Measurements from ENCODE around the gene HLCS. TPM values are rescaled to one million over a fixed set of nuclear protein-coding genes. Genes with fewer than 3 reads are reported as not detected.

The HLCS gene
- total RNA-seq, 1 donor = 59.7 TPM

DNA sequence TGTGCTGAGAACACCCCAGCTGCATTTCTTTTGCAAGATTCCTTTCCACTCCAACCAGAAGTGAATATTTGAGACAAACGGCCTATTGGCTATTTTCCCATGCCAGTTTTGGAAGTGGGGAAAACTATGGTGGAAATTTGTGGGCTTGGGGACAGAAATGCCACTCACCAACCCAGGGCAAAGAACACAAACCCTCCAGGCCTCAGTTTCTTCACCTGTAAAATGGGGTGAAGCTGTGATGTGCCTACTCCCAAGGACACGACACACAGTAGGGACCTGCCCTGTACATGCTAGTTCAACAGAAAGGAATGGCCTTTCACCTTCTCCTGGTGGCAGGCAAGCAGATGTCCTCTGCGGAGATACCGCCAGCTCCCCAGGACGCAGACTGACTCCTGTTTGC lies 221.0 kb downstream of the HLCS start:
- Histone ChIP-seq H3K27ac (ENCODE audit: low read depth, low read length) (no peak overlapping the region), H2AFZ (ENCODE audit: low read length) (no peak overlapping the region), H3K4me1 (ENCODE audit: insufficient read depth, low read length) (no peaks in the 10 kb centered on the region), H3K9me3 (ENCODE audit: low read depth, low read length) (no peaks in the 10 kb centered on the region), H3K4me3 (ENCODE audit: insufficient read depth, low read length) (no peak overlapping the region), H3K79me2 (ENCODE audit: insufficient read depth, low read length) (no peaks in the 10 kb centered on the region), H3K36me3 (ENCODE audit: insufficient read depth, low read length) (no peaks in the 10 kb centered on the region), H3K4me2 (ENCODE audit: insufficient read depth, low read length) (no peak overlapping the region), H3K27me3 (ENCODE audit: insufficient read depth, low read length) (no peaks in the 10 kb centered on the region), H4K20me1 (ENCODE audit: insufficient read depth, low read length) (no peaks in the 10 kb centered on the region)
- TF ChIP-seq, protein P1, sequence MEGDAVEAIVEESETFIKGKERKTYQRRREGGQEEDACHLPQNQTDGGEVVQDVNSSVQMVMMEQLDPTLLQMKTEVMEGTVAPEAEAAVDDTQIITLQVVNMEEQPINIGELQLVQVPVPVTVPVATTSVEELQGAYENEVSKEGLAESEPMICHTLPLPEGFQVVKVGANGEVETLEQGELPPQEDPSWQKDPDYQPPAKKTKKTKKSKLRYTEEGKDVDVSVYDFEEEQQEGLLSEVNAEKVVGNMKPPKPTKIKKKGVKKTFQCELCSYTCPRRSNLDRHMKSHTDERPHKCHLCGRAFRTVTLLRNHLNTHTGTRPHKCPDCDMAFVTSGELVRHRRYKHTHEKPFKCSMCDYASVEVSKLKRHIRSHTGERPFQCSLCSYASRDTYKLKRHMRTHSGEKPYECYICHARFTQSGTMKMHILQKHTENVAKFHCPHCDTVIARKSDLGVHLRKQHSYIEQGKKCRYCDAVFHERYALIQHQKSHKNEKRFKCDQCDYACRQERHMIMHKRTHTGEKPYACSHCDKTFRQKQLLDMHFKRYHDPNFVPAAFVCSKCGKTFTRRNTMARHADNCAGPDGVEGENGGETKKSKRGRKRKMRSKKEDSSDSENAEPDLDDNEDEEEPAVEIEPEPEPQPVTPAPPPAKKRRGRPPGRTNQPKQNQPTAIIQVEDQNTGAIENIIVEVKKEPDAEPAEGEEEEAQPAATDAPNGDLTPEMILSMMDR (IDR thresholded peaks at IDR 0.05; ENCODE audit: extremely low read depth, low read depth, low read length) = no peak
- peak; percentile 49 for DNase-seq (ENCODE audit: insufficient read length, low spot score, missing footprints)

DNA sequence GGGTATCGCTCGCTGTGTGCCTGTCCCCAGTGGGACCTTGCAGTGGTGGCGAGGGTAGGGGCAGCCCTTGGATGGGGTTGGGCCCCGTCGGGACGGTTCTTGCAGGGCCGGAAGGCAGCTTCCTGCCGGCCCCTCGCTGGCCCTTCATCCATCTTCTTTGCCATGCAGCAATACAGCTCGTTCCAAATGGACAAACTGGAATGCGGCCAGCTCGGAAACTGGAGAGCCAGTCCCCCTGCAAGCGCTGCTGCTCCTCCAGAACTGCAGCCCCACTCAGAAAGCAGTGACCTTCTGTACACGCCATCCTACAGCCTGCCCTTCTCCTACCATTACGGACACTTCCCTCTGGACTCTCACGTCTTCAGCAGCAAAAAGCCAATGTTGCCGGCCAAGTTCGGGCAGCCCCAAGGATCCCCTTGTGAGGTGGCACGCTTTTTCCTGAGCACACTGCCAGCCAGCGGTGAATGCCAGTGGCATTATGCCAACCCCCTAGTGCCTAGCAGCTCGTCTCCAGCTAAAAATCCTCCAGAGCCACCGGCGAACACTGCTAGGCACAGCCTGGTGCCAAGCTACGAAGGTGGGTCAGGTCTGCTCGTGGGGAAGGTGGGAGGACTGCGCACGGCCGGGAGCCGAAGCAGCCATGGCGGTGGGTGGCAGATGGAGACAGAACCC lies 221.8 kb downstream of the HLCS start:
- Histone ChIP-seq H4K20me1 (ENCODE audit: insufficient read depth, low read length) (no peaks in the 10 kb centered on the region), H3K9me3 (ENCODE audit: low read depth, low read length) (no peaks in the 10 kb centered on the region), H3K36me3 (ENCODE audit: insufficient read depth, low read length) (no peaks in the 10 kb centered on the region), H3K4me3 (ENCODE audit: insufficient read depth, low read length) (no peak overlapping the region), H2AFZ (ENCODE audit: low read length) (no peak overlapping the region), H3K79me2 (ENCODE audit: insufficient read depth, low read length) (no peaks in the 10 kb centered on the region), H3K27ac (ENCODE audit: low read depth, low read length) (no peak overlapping the region), H3K4me1 (ENCODE audit: insufficient read depth, low read length) (no peaks in the 10 kb centered on the region), H3K27me3 (ENCODE audit: insufficient read depth, low read length) (no peaks in the 10 kb centered on the region), H3K4me2 (ENCODE audit: insufficient read depth, low read length) (no peak overlapping the region)
- TF ChIP-seq, protein P1 (IDR thresholded peaks at IDR 0.05; ENCODE audit: extremely low read depth, low read depth, low read length) = no peak
- no peak for DNase-seq (ENCODE audit: insufficient read length, low spot score, missing footprints)

DNA sequence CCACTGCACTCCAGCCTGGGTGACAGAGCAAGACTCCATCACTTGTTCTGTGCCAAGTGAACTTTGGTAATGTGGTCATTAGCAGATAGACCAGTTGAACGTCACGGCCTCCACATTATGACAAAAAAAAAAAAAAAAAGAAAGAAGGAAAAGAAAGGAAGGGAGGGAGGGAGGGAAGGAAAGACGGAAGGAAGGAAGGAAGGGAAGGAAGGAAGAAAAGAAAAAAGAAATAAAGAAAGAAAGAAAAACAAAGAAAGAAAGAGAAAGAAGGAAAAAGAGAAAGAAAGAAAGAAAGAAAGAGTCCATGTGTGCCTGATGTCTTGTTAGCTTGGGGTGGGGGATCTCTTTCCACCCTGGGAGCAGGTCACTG lies 222.3 kb downstream of the HLCS start:
- Histone ChIP-seq H3K79me2 (ENCODE audit: insufficient read depth, low read length) (no peaks in the 10 kb centered on the region), H3K36me3 (ENCODE audit: insufficient read depth, low read length) (no peaks in the 10 kb centered on the region), H3K27ac (ENCODE audit: low read depth, low read length) (no peak overlapping the region), H3K4me2 (ENCODE audit: insufficient read depth, low read length) (no peak overlapping the region), H3K9me3 (ENCODE audit: low read depth, low read length) (no peaks in the 10 kb centered on the region), H3K4me1 (ENCODE audit: insufficient read depth, low read length) (no peaks in the 10 kb centered on the region), H3K4me3 (ENCODE audit: insufficient read depth, low read length) (no peak overlapping the region), H4K20me1 (ENCODE audit: insufficient read depth, low read length) (no peaks in the 10 kb centered on the region), H2AFZ (ENCODE audit: low read length) (no peak overlapping the region), H3K27me3 (ENCODE audit: insufficient read depth, low read length) (no peaks in the 10 kb centered on the region)
- no peak for DNase-seq (ENCODE audit: insufficient read length, low spot score, missing footprints)
- TF ChIP-seq, protein P1 (IDR thresholded peaks at IDR 0.05; ENCODE audit: extremely low read depth, low read depth, low read length) = no peak

DNA sequence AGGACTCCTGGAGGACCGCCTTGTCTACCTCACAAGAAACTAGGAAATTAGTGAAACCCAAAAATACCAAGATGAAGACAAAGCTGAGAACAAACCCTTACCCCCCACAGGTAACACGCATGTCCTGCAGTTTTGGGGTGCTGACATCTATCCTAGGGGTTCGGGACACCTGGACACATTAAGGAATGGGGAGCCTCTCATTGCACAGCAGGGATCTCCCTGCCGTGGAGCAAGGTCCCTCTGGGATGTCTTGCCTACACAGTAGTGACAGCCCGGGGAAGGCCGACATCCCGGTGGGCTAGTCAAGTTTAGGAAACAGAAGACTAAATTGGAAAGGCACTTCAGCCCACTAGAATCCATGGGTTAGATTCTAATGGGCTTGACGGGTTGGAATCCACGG lies 223.0 kb downstream of the HLCS start:
- Histone ChIP-seq H3K9me3 (ENCODE audit: low read depth, low read length) (no peaks in the 10 kb centered on the region), H3K4me3 (ENCODE audit: insufficient read depth, low read length) (no peak overlapping the region), H2AFZ (ENCODE audit: low read length) (no peak overlapping the region), H3K27me3 (ENCODE audit: insufficient read depth, low read length) (no peaks in the 10 kb centered on the region), H3K27ac (ENCODE audit: low read depth, low read length) (no peak overlapping the region), H3K4me2 (ENCODE audit: insufficient read depth, low read length) (no peak overlapping the region), H3K79me2 (ENCODE audit: insufficient read depth, low read length) (no peaks in the 10 kb centered on the region), H3K36me3 (ENCODE audit: insufficient read depth, low read length) (no peaks in the 10 kb centered on the region), H4K20me1 (ENCODE audit: insufficient read depth, low read length) (no peaks in the 10 kb centered on the region), H3K4me1 (ENCODE audit: insufficient read depth, low read length) (no peaks in the 10 kb centered on the region)
- DNase-seq (ENCODE audit: insufficient read length, low spot score, missing footprints) = peak; percentile 73
- TF ChIP-seq, protein P1 (IDR thresholded peaks at IDR 0.05; ENCODE audit: extremely low read depth, low read depth, low read length) = no peak

Data from osteoblast (primary cell).